ENCODE data around the gene ZDHHC19.
"Not testable (repeated sequence)": the region's sequence is repeated elsewhere in the genome, so short reads cannot be mapped to it uniquely, and the experiment has no call there.

The ZDHHC19 gene

GRCh38 chr3:196205442-196206205 lies 5.6 kb downstream of the ZDHHC19 start:
- in situ Hi-C loops (cut with MboI; ENCODE audit: low sequenced_read_pairs), result not testable (repeated sequence)

GRCh38 chr3:196203846-196204245 lies 7.4 kb downstream of the ZDHHC19 start:
- in situ Hi-C loops (cut with MboI; ENCODE audit: low sequenced_read_pairs), result no loop called here

GRCh38 chr3:196202516-196202970 lies 8.7 kb downstream of the ZDHHC19 start:
- in situ Hi-C loops (cut with MboI; ENCODE audit: low sequenced_read_pairs), result no loop called here

GRCh38 chr3:196198771-196199753 lies 12.1 kb downstream of the ZDHHC19 start:
- in situ Hi-C loops (cut with MboI; ENCODE audit: low sequenced_read_pairs), result loop anchor here (10.0 kb wide), 1 partner anchor 124 kb away; no protein-coding TSS in a partner anchor

- in situ Hi-C loops (cut with MboI; ENCODE audit: low sequenced_read_pairs), result loop anchor here (10.0 kb wide), 1 partner anchor 123 kb away; no protein-coding TSS in a partner anchor
These were observed 13.0 kb downstream of the ZDHHC19 start for GRCh38 chr3:196198081-196198675.

GRCh38 chr3:196197524-196197923 lies 13.7 kb downstream of the ZDHHC19 start:
- in situ Hi-C loops (cut with MboI; ENCODE audit: low sequenced_read_pairs), result loop anchor here (10.0 kb wide), 1 partner anchor 123 kb away; no protein-coding TSS in a partner anchor

GRCh38 chr3:196195664-196196265 lies 15.4 kb downstream of the ZDHHC19 start:
- in situ Hi-C loops (cut with MboI; ENCODE audit: low sequenced_read_pairs), result loop anchor here (10.0 kb wide), 1 partner anchor 121 kb away; no protein-coding TSS in a partner anchor

GRCh38 chr3:196194542-196194915 lies 16.7 kb downstream of the ZDHHC19 start:
- in situ Hi-C loops (cut with MboI; ENCODE audit: low sequenced_read_pairs), result loop anchor here (10.0 kb wide), 1 partner anchor 120 kb away; no protein-coding TSS in a partner anchor

- in situ Hi-C loops (cut with MboI; ENCODE audit: low sequenced_read_pairs), result loop anchor here (10.0 kb wide), 1 partner anchor 119 kb away; no protein-coding TSS in a partner anchor
These were observed 17.3 kb downstream of the ZDHHC19 start for GRCh38 chr3:196193736-196194541.

- in situ Hi-C loops (cut with MboI; ENCODE audit: low sequenced_read_pairs), result loop anchor here (10.0 kb wide), 1 partner anchor 118 kb away; no protein-coding TSS in a partner anchor
These were observed 18.0 kb downstream of the ZDHHC19 start for GRCh38 chr3:196193133-196193735.

- in situ Hi-C loops (cut with MboI; ENCODE audit: low sequenced_read_pairs), result loop anchor here (10.0 kb wide), 1 partner anchor 118 kb away; no protein-coding TSS in a partner anchor
These were observed 18.6 kb downstream of the ZDHHC19 start for GRCh38 chr3:196192524-196193051.

GRCh38 chr3:196192036-196192523 lies 19.1 kb downstream of the ZDHHC19 start:
- in situ Hi-C loops (cut with MboI; ENCODE audit: low sequenced_read_pairs), result loop anchor here (10.0 kb wide), 1 partner anchor 117 kb away; no protein-coding TSS in a partner anchor

GRCh38 chr3:196189566-196190347 lies 21.4 kb downstream of the ZDHHC19 start:
- in situ Hi-C loops (cut with MboI; ENCODE audit: low sequenced_read_pairs), result loop anchor here (10.0 kb wide), 1 partner anchor 115 kb away; no protein-coding TSS in a partner anchor

- in situ Hi-C loops (cut with MboI; ENCODE audit: low sequenced_read_pairs), result no loop called here
These were observed 24.3 kb downstream of the ZDHHC19 start for GRCh38 chr3:196186651-196187573.

- in situ Hi-C loops (cut with MboI; ENCODE audit: low sequenced_read_pairs), result no loop called here
These were observed 26.3 kb downstream of the ZDHHC19 start for GRCh38 chr3:196184881-196185280.

- in situ Hi-C loops (cut with MboI; ENCODE audit: low sequenced_read_pairs), result not testable (repeated sequence)
These were observed 27.1 kb downstream of the ZDHHC19 start for GRCh38 chr3:196184169-196184432.

- in situ Hi-C loops (cut with MboI; ENCODE audit: low sequenced_read_pairs), result no loop called here
These were observed 30.1 kb downstream of the ZDHHC19 start for GRCh38 chr3:196181127-196181546.

All from HL-60/S4 treated with retinoic acid at 250 ng/mL for 4 days and 3 days (cell line).